C4-2B (cell line): Measurements from ENCODE around the gene B9D1.

ENCODE experiments used
- H3K27ac ChIP-seq: fragments of 450-650 bp; 2 replicates; pipeline ENCODE4 v1.5.1; 2017
- CTCF ChIP-seq: fragments of 450-650 bp; conservative IDR thresholded peaks from 2 replicates; pipeline ENCODE4 v1.5.1; 2017; ENCODE audit warnings: mild to moderate bottlenecking
- ZFX ChIP-seq: fragments of 450-650 bp; IDR thresholded peaks from 2 replicates; pipeline ENCODE4 v1.6.1; 2017

The B9D1 gene

DNA sequence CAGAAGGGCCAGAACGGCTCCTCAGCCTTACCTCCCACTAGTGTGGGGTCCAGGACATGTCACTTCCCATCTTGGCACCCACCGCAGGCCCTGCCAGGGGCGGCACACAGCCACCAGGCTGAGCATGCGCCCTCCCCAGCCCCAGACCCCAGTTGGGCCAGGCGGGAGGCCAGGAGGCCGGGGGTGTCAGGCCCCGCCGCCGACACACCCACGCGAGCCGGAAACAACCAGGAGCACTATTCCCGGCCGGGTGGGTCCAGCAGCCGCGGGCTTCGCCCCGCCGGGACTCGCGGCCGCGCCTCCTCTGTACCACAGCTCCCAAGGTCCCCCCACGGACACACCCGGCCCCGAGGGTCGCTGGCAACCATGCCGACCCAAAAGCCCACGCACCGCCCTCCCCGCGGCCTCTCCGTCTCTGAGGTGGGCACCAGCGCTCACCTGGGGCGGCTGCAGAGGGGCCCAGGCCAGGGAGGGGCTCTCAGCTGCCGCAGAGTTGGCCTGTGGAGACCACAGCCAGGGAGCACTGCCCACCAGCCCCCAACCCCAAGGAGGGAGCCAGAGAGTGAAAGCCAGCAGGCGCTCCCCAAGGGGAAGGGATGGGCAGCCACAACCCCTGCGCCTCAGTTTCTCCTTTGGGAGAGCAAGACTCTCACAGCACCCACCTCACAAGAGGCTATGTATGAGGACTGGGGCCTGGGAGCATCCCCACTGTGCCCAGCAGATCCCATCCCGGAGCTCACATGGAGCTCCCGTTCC, 18.0 kb downstream of the B9D1 start:
- no peak for TF ChIP-seq ZFX
- TF ChIP-seq CTCF = no peak
- no peak overlapping the region for H3K27ac ChIP-seq

DNA sequence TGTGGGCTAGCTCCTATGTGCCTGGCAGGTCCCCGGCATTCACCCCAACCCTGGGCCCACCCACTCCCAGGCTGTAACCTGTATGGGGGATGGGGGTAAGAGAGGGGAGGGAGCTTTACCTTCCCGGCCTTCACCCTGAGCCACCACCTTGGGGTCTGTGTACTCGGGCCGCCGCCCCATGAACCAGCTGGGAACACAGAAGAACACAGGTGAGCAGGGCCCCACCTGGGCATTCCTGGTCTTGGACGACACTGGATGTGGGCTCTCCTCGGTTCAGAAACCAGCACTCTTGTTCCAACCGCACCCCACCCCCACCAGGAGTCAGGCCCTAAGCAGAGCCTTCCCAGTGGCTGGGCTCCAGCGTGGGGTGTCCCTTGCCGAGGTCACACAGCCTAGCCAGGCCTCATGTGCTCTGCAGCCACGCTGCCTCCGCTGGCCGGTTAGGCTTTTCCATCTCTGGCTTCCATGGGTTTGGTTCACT, 18.8 kb downstream of the B9D1 start:
- H3K27ac ChIP-seq = no peak overlapping the region
- TF ChIP-seq ZFX (no peak), CTCF (no peak)

GRCh38 chr17:19343256-19343630, 19.3 kb downstream of the B9D1 start:
- TF ChIP-seq CTCF = no peak
- no peak for TF ChIP-seq ZFX
- H3K27ac ChIP-seq = no peak overlapping the region

DNA sequence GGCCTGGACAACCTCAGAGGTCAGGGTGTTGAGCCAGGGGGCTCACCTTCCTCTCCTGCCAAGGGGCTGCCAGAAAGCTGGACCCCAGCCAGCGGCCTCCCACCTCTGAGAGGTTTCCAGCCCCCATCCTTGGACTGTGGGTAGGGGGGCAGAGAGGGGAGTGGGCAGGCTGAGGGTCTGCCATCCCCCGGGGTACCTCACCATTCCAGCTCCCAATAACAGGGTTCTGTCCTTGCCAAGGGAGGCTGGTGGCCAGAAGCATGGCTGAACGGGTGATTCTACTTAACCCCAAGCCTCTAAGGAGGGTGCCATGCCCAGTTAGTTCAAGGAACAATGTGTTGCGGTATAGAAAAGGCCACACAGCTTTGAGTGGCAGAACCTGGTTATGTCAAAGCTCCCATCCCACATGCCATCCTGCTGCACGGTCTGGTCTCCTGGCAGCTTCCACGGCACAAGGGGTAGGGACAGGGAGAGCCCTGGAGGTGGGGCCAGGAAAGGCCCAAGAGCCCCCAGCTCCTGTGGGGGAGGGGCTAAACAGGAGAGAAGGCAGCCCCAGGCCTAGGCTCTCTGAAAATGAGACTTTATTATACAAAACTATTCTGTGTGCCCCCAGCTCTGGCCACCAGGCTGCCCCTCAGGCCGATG, 19.8 kb downstream of the B9D1 start:
- no peak overlapping the region for H3K27ac ChIP-seq

DNA sequence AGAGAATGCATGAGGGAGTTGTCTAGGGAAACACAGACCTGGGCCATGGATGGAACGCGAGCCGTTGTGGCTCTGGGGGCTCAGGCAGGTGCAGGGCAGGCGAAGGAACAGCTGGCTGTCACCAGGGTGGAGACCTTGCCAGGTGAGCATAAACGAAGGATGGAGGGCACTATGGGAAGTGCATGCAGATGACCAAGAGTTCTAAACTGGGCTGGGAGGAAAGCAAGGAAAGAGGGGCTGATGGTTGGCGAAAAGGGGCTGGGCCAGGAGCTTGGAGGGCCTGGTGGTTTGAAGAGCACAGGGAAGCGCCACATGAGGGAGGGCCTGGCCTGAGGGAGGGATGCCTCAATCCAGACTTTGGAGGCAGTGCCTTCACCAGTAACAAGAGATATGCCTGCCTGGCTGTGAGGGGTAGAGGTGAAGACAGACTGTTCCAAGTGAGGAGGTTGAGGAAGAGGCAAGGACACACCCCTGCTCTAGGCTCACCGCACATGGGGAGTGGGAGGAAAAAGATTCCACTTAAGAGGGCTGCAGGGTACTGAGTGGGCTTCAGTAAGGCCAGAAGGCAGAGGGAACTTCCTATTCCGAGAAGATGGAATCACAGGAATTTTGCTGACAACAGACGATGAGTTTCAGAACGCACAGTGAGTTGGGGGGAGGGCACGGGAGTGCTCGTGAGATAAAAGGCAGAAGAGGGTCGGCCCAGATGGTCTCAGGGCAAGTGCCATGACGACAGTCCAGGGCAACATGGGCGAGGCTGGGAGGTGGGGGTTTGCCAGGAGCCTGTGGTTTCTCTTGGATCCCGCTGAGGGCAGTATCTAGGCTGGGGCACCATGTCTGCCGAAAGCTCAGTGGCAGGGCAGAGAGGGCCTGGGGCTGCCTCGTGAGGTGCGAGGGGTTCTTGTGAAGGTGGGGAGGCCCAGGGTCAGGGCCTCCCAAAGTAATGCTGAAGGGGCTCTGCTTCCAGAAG, 20.6 kb downstream of the B9D1 start:
- no peak overlapping the region for H3K27ac ChIP-seq
- no peak for TF ChIP-seq ZFX
- no peak for TF ChIP-seq CTCF

More for the DNA sequence above, 19.8 kb downstream of the B9D1 start:
- TF ChIP-seq CTCF = no peak
- TF ChIP-seq ZFX = no peak

DNA sequence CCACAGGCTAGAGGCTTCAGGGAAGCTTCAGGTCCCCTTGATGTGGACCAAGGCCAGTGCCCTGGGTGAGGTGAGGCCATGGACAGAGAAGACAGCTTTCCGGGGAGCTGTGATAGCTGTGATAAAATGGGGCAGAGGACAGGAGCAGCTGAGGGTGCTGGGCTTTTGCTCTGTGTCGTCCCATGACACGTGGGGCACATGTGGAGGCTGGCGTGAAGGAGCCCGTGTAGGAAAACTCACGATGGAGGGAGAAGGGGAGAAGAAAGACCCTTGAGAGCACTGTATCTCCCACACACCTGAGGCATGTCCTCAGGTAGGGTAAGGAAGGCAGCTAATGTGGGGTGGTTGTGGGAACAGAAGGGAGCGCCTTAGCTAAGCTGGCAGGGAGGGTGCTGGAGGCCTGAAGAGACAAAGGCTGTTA, 21.3 kb downstream of the B9D1 start:
- H3K27ac ChIP-seq = no peak overlapping the region
- TF ChIP-seq ZFX = no peak
- no peak for TF ChIP-seq CTCF
